GM12875 (cell line): ENCODE data around the gene TP63.

Experiments used
- H3K4me3 ChIP-seq: one replicate; pipeline ENCODE4 v1.5.1; 2011; ENCODE audit warnings: low read depth, low read length, control low read depth
- TF ChIP-seq, protein P1 (sequence below): IDR thresholded peaks from 2 replicates; pipeline ENCODE4 v1.5.1; 2011; ENCODE audit warnings: low read depth, mild to moderate bottlenecking, control low read depth, inconsistent platforms, low read length, moderate library complexity, borderline replicate concordance; ENCODE audit not compliant: insufficient read depth

Gene TP63

DNA sequence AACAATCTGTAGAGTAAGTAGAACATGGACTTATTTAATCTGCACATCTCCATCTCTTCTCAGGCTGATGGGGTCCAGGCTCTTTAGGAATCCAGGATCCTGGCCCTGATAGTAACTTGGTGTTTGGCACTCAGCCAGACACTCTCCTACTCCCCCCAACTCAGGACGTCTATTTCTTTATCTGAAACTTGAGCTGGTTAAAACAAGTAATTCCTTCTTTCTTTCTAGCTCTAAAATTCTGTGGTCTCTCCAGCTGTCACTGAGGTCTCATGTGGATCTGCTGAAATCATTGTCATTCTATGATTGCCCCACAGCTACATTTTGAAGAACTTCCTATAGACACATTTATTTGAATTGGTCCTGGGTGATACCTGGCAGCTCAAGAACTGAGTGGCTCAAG lies 59.0 kb downstream of the TP63 start:
- H3K4me3 ChIP-seq = no peak overlapping the region
- TF ChIP-seq, protein P1, sequence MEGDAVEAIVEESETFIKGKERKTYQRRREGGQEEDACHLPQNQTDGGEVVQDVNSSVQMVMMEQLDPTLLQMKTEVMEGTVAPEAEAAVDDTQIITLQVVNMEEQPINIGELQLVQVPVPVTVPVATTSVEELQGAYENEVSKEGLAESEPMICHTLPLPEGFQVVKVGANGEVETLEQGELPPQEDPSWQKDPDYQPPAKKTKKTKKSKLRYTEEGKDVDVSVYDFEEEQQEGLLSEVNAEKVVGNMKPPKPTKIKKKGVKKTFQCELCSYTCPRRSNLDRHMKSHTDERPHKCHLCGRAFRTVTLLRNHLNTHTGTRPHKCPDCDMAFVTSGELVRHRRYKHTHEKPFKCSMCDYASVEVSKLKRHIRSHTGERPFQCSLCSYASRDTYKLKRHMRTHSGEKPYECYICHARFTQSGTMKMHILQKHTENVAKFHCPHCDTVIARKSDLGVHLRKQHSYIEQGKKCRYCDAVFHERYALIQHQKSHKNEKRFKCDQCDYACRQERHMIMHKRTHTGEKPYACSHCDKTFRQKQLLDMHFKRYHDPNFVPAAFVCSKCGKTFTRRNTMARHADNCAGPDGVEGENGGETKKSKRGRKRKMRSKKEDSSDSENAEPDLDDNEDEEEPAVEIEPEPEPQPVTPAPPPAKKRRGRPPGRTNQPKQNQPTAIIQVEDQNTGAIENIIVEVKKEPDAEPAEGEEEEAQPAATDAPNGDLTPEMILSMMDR = no peak

DNA sequence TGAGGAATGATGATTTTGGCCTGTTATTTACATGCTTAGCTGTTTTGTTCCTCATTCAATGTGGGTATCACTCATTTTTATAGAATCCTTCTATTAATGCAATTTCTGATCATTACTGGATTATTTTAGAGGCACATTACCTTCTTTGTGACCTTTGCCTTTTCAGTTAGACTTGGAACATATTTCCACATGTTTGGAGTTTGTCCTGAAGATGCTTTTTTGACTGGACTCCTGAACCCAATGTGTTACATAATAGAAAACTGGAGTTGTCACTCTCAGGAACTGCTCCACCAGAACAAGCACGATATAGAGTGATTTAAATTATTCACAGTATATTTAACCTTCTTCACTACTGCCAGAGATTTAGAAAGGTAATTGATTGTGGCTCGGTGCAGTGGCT lies 59.5 kb downstream of the TP63 start:
- no peak overlapping the region for H3K4me3 ChIP-seq
- TF ChIP-seq, protein P1 = no peak

DNA sequence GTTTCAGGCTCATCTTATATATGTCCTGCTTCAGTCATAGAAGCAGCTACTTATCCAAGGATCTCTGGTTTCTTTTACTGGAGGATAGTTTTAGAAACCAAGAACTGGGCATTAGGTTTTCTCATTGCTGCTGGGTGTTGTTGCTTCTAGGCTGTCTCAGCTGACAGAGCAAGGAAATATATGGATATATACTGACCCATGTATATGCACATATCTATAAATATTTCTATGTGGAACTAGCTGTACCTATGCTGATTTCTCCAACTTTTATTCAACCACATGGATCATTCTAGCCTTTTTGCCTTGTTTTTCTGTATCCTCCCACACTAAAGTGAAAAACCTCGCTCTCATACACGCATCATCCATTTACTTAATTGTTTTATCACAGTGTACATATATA lies 64.2 kb downstream of the TP63 start:
- TF ChIP-seq, protein P1 = no peak
- H3K4me3 ChIP-seq = no peak overlapping the region

DNA sequence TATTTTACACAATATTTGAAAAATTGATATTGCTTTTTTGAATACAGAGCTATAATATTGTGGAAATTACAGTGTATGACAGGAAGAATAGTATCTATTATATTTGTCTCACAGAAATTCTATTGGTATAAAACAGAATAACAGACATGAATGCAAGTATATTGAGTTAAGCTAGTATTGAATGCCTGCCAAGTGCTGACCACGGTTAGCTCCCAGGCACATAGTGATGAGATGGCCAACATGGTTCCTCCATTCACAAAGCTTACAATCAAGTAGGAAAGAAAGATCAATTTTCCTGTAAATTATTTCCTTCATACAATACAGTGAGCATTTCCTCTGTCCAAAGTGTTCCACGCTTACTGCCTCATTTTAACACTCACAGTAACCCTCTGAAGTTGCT lies 67.6 kb downstream of the TP63 start:
- TF ChIP-seq, protein P1 = no peak
- H3K4me3 ChIP-seq = no peak overlapping the region

DNA sequence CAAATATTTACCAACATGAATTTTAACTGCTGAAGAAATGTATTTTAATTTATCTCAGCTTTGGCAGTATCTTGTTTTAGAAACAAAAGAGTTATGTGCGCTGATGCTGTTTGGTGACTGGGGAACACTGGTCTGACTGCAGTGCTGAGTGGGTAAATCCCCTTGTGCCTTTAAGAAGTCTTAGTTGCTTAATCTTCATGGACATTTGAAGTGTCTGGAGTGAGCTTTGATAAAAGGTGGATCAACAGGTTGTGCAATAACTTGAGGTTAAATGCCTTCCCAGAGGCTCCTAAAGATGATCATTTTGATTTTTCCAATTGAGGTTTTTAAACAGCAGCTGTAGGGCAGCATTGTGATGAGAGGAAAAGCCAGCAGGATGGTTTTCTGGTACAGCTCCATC lies 68.7 kb downstream of the TP63 start:
- TF ChIP-seq, protein P1 = no peak
- H3K4me3 ChIP-seq = no peak overlapping the region

DNA sequence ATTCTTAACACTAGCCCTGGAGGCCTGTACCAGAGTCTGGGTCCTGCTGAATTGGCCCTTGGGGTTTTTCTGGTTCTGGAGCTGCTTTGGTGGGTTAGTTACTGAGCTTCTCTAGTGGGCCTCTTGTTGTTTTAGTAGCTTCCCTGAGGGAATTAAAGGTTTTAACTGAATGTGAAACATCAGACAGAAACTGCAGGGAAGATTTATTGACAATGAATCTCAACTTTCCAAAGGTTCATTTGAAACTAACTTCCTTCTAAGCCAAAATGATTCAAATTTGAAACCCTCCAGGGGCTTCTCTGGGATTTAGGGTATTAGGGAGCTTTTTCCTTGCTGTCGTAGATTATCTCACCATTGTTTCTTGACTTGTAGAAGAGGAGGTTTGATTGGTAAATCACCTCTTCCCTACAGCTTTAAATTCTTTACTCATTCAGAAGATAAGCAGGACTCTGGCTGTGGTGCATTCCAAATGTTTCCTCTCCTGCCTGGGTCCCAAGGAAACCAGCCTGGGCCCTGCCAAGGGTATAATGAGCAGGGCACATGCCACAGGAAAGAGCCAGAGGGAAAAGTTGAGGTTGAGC lies 71.0 kb downstream of the TP63 start:
- TF ChIP-seq, protein P1 = no peak
- no peak overlapping the region for H3K4me3 ChIP-seq

DNA sequence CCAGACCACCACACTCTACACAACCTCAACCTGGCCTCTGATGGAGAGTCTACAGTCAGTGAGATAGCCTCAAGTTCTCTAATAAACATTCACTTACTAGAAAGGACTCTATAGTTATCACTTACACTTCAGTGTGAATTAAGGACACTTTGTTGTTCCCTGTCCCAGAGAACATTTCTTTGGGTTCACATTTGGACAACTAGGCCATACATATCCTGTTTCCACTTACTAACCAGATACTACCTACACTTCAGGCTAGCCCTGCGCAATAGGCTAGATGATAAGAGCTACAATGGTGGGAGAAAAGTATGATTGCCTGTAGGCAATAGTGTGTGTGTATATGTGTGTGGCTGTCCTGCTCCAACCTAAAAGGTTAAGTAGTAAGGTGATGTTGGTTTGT lies 72.7 kb downstream of the TP63 start:
- H3K4me3 ChIP-seq = no peak overlapping the region
- TF ChIP-seq, protein P1 = no peak
